Measurements from ENCODE around the gene RNF40. TPM values are rescaled to one million over a fixed set of nuclear protein-coding genes. Genes with fewer than 3 reads are reported as not detected.

RNF40 gene
- total and polyA plus RNA-seq, 4 donors = 25.9 to 55.4 (median 34.1) TPM

- WGBS = 81% methylated on average over 7 of the region's 7 CpGs
- no peak overlapping the region for H3K27ac ChIP-seq (ENCODE audit: low read depth in 1 of 2, low read length in 2 of 2)
- peaks cover 5 to 20% (median 11%) of the 10 kb centered on the region in 4 donors for H3K4me1 ChIP-seq (ENCODE audit: control insufficient read depth in 4 of 4, insufficient read depth in 4 of 4, low read length in 3 of 4)
Measured at GRCh38 chr16:30785126-30786106, 23.3 kb downstream of the RNF40 start.

GRCh38 chr16:30786115-30786935, 24.2 kb downstream of the RNF40 start:
- peaks cover 5 to 20% (median 11%) of the 10 kb centered on the region in 4 donors for H3K4me1 ChIP-seq (ENCODE audit: control insufficient read depth in 4 of 4, insufficient read depth in 4 of 4, low read length in 3 of 4)
- peak overlapping the region in 1 of 2 donors; percentile 56 for H3K27ac ChIP-seq (ENCODE audit: low read depth in 1 of 2, low read length in 2 of 2)
- TF ChIP-seq SP1 (IDR thresholded peaks at IDR 0.05) = no peak
- TF ChIP-seq TAF1 (conservative IDR thresholded peaks at IDR 0.05) = no peak
- H3K4me3 ChIP-seq (ENCODE audit: low read depth in 1 of 3, low read length in 3 of 3) = peak overlapping the region; percentile 84 to 98 (median 92)
- no peaks in the 10 kb centered on the region for H3K9me3 ChIP-seq (ENCODE audit: control insufficient read depth in 4 of 4, low read length in 3 of 4)
- peaks cover 0 to 17% (median 4%) of the 10 kb centered on the region in 4 donors for H3K36me3 ChIP-seq (ENCODE audit: control insufficient read depth in 4 of 4, insufficient read depth in 3 of 4, low read depth in 1 of 4, low read length in 3 of 4)
- H3K9ac ChIP-seq (ENCODE audit: low read depth in 1 of 2, low read length in 2 of 2) = peak overlapping the region in 1 of 2 donors; percentile 36
- 8% methylated on average over 57 of the region's 57 CpGs for WGBS
- DNase-seq (ENCODE audit: low spot score) = no peak
- no peaks in the 10 kb centered on the region for H3K27me3 ChIP-seq (ENCODE audit: control insufficient read depth in 4 of 4, insufficient read depth in 4 of 4, low read length in 3 of 4)

More at GRCh38 chr16:30785126-30786106, 23.3 kb downstream of the RNF40 start:
- no peak for DNase-seq (ENCODE audit: low spot score)
- Histone ChIP-seq H3K36me3 (ENCODE audit: control insufficient read depth in 4 of 4, insufficient read depth in 3 of 4, low read depth in 1 of 4, low read length in 3 of 4) (peaks cover 0 to 17% (median 4%) of the 10 kb centered on the region in 4 donors), H3K9ac (ENCODE audit: low read depth in 1 of 2, low read length in 2 of 2) (no peak overlapping the region), H3K9me3 (ENCODE audit: control insufficient read depth in 4 of 4, low read length in 3 of 4) (no peaks in the 10 kb centered on the region), H3K4me3 (ENCODE audit: low read depth in 1 of 3, low read length in 3 of 3) (peak overlapping the region in 1 of 3 donors; percentile 98), H3K27me3 (ENCODE audit: control insufficient read depth in 4 of 4, insufficient read depth in 4 of 4, low read length in 3 of 4) (no peaks in the 10 kb centered on the region)
- TF ChIP-seq YY1 (IDR thresholded peaks at IDR 0.05) (no peak), ATF3 (IDR thresholded peaks at IDR 0.05) (no peak), JUND (IDR thresholded peaks at IDR 0.05) (no peak), HNF4A (conservative IDR thresholded peaks at IDR 0.05) (no peak), EGR1 (IDR thresholded peaks at IDR 0.05; ENCODE audit: low read depth in 2 of 2) (no peak), SP1 (IDR thresholded peaks at IDR 0.05) (no peak), HNF4G (IDR thresholded peaks at IDR 0.05) (no peak), RXRA (IDR thresholded peaks at IDR 0.05) (no peak), GABPA (IDR thresholded peaks at IDR 0.05 in 1 of 2, conservative IDR thresholded peaks at IDR 0.05 in 1 of 2) (no peak)

- Histone ChIP-seq H3K4me1 (ENCODE audit: control insufficient read depth in 4 of 4, insufficient read depth in 4 of 4, low read length in 3 of 4) (peaks cover 5 to 20% (median 11%) of the 10 kb centered on the region in 4 donors), H3K9me3 (ENCODE audit: control insufficient read depth in 4 of 4, low read length in 3 of 4) (no peaks in the 10 kb centered on the region), H3K4me3 (ENCODE audit: low read depth in 1 of 3, low read length in 3 of 3) (peak within 1 kb of the TSS; percentile 84 to 98 (median 92)), H3K9ac (ENCODE audit: low read depth in 1 of 2, low read length in 2 of 2) (peak within 1 kb of the TSS in 1 of 2 donors; percentile 50), H3K36me3 (ENCODE audit: control insufficient read depth in 4 of 4, insufficient read depth in 3 of 4, low read depth in 1 of 4, low read length in 3 of 4) (peaks cover 0 to 14% (median 4%) of the 10 kb centered on the region in 4 donors), H3K27me3 (ENCODE audit: control insufficient read depth in 4 of 4, insufficient read depth in 4 of 4, low read length in 3 of 4) (no peaks in the 10 kb centered on the region), H3K27ac (ENCODE audit: low read depth in 1 of 2, low read length in 2 of 2) (peak within 1 kb of the TSS; percentile 39 to 56)
- peak; percentile 63 for DNase-seq (ENCODE audit: low spot score)
- WGBS = 1% methylated on average over 37 of the region's 37 CpGs
- TF ChIP-seq NR2F2 (IDR thresholded peaks at IDR 0.05) (peak; percentile 88), FOXA1 (IDR thresholded peaks at IDR 0.05) (no peak), HNF4A (conservative IDR thresholded peaks at IDR 0.05) (peak; percentile 11), EGR1 (IDR thresholded peaks at IDR 0.05; ENCODE audit: low read depth in 2 of 2) (peak; percentile 15 to 52), ZBTB33 (IDR thresholded peaks at IDR 0.05) (no peak), SP1 (IDR thresholded peaks at IDR 0.05) (peak; percentile 43), RXRA (IDR thresholded peaks at IDR 0.05) (peak; percentile 55 to 85), HNF4G (IDR thresholded peaks at IDR 0.05) (peak; percentile 11), FOXA2 (IDR thresholded peaks at IDR 0.05) (no peak), TAF1 (conservative IDR thresholded peaks at IDR 0.05) (peak; percentile 24), JUND (IDR thresholded peaks at IDR 0.05) (no peak), RAD21 (IDR thresholded peaks at IDR 0.05) (peak; percentile 27 to 48), CTCF (IDR thresholded peaks at IDR 0.05; ENCODE audit: low read depth, low read length, missing input control) (no peak), ATF3 (IDR thresholded peaks at IDR 0.05) (no peak)
Measured at GRCh38 chr16:30786936-30787612, 25.0 kb downstream of the RNF40 start, which contains the start of gene ZNF629. ZNF629 (minus strand) TSS chr16:30787205; CDS start chr16:30784482, 2,723 bp downstream.
